Measurements from ENCODE around the gene IFRD2. TPM values are rescaled to one million over a fixed set of nuclear protein-coding genes. Genes with fewer than 3 reads are reported as not detected.

The IFRD2 gene
- total and polyA plus RNA-seq, 2 of the 8 experiments (the other 6 are each of a cell fraction or from before 2014, with no cell fraction given) = 76.7 to 88.8 TPM

GRCh38 chr3:50330330-50330729, 38.1 kb upstream of the IFRD2 start (continued):
- TF ChIP-seq CHD7 (IDR thresholded peaks at IDR 0.05; ENCODE audit: insufficient replicate concordance, low read length) (no peak), GABPA (IDR thresholded peaks at IDR 0.05; ENCODE audit: borderline replicate concordance, insufficient read depth, low read length) (no peak), KDM5A (IDR thresholded peaks at IDR 0.05; ENCODE audit: low read length) (no peak), ASH2L (IDR thresholded peaks at IDR 0.05; ENCODE audit: low read length) (no peak), HDAC6 (IDR thresholded peaks at IDR 0.05; ENCODE audit: low read depth, low read length) (no peak), CHD1 (IDR thresholded peaks at IDR 0.05; ENCODE audit: low read depth, low read length) (no peak), MAFK (IDR thresholded peaks at IDR 0.05; ENCODE audit: low read depth, low read length) (no peak), TAF7 (optimal IDR thresholded peaks at IDR 0.05; ENCODE audit: borderline replicate concordance, low read depth, low read length) (no peak), EGR1 (IDR thresholded peaks at IDR 0.05; ENCODE audit: borderline replicate concordance, low read depth, low read length) (no peak), TAF1 (IDR thresholded peaks at IDR 0.05; ENCODE audit: low read depth, low read length) (no peak)

All from H1 (cell line).